GM23338 (cell line): ENCODE results near the gene FN1.

Experiments used
- CREB1 ChIP-seq: fragments of 250-450 bp; sonication (Bioruptor Pico); IDR thresholded peaks from 2 replicates; pipeline ENCODE4 v1.5.0; 2020; ENCODE audit warnings: low read depth, mild to moderate bottlenecking, moderate library complexity
- EZH2 ChIP-seq: fragments of 200-600 bp; sonication (generic); IDR thresholded peaks from one replicate; pipeline ENCODE4 v1.8.0; 2017; ENCODE audit warnings: antibody characterized with exemption, mild to moderate bottlenecking, low read depth; ENCODE audit not compliant: unreplicated experiment
- EZH2phosphoT487 ChIP-seq: fragments of 200-600 bp; sonication (generic); IDR thresholded peaks from one replicate; pipeline ENCODE4 v1.8.1; 2018; ENCODE audit warnings: antibody characterized with exemption; ENCODE audit not compliant: unreplicated experiment
- POLR2AphosphoS5 ChIP-seq: IDR thresholded peaks from 2 replicates; pipeline ENCODE4 v1.6.1; 2016; ENCODE audit warnings: antibody characterized with exemption, low read depth
- ZNF331 ChIP-seq: fragments of 250-450 bp; sonication (Bioruptor Pico); IDR thresholded peaks from 2 replicates; pipeline ENCODE4 v1.5.0; 2020; ENCODE audit warnings: low read depth, mild to moderate bottlenecking, moderate library complexity
- TF ChIP-seq, protein P1 (sequence below), 2 experiments: fragments of 200-600 bp in 1 of 2; sonication (generic) in 1 of 2; conservative IDR thresholded peaks; 2 replicates each; pipeline versions ENCODE4 v1.5.1 to v1.6.1; 2016 to 2017; ENCODE audit warnings: antibody characterized with exemption in 2 of 2, low read depth in 2 of 2, mild to moderate bottlenecking in 2 of 2, moderate library complexity in 1 of 2
- TF ChIP-seq, protein P2 (sequence below): IDR thresholded peaks from one replicate; pipeline ENCODE4 v1.6.1; 2018; ENCODE audit warnings: antibody characterized with exemption; ENCODE audit not compliant: unreplicated experiment

DNA sequence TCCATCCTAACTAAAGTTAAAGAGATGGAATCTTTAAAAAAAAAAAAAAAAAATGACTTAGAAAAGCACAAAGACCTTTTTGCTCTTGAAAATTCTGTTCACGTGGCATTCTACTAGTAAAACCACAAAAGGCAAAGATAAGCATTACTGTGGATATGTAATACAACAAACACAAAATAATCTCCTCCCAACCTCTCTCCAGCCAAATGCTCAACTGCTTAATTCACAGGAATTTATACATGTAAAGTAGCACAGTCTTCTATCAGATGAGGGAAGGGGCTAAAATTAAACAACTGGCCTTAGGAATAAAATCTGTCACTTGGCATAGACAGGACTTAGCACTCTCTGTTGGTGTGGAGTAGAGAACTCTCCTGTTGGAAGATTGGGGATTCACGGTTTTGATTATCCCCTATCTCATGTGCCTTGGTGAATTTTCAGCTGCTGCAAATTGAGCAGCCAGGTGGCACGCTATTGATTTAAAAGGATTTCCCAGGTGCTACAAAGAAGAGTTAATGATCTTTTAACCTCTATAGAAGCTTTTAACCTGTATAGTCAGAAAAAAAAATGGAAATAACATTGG is 66.6 kb downstream of the FN1 start:
- TF ChIP-seq, protein P1, sequence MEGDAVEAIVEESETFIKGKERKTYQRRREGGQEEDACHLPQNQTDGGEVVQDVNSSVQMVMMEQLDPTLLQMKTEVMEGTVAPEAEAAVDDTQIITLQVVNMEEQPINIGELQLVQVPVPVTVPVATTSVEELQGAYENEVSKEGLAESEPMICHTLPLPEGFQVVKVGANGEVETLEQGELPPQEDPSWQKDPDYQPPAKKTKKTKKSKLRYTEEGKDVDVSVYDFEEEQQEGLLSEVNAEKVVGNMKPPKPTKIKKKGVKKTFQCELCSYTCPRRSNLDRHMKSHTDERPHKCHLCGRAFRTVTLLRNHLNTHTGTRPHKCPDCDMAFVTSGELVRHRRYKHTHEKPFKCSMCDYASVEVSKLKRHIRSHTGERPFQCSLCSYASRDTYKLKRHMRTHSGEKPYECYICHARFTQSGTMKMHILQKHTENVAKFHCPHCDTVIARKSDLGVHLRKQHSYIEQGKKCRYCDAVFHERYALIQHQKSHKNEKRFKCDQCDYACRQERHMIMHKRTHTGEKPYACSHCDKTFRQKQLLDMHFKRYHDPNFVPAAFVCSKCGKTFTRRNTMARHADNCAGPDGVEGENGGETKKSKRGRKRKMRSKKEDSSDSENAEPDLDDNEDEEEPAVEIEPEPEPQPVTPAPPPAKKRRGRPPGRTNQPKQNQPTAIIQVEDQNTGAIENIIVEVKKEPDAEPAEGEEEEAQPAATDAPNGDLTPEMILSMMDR (conservative IDR thresholded peaks at IDR 0.05; ENCODE audit: low read depth in 2 of 2), result no peak
- TF ChIP-seq, protein P2, sequence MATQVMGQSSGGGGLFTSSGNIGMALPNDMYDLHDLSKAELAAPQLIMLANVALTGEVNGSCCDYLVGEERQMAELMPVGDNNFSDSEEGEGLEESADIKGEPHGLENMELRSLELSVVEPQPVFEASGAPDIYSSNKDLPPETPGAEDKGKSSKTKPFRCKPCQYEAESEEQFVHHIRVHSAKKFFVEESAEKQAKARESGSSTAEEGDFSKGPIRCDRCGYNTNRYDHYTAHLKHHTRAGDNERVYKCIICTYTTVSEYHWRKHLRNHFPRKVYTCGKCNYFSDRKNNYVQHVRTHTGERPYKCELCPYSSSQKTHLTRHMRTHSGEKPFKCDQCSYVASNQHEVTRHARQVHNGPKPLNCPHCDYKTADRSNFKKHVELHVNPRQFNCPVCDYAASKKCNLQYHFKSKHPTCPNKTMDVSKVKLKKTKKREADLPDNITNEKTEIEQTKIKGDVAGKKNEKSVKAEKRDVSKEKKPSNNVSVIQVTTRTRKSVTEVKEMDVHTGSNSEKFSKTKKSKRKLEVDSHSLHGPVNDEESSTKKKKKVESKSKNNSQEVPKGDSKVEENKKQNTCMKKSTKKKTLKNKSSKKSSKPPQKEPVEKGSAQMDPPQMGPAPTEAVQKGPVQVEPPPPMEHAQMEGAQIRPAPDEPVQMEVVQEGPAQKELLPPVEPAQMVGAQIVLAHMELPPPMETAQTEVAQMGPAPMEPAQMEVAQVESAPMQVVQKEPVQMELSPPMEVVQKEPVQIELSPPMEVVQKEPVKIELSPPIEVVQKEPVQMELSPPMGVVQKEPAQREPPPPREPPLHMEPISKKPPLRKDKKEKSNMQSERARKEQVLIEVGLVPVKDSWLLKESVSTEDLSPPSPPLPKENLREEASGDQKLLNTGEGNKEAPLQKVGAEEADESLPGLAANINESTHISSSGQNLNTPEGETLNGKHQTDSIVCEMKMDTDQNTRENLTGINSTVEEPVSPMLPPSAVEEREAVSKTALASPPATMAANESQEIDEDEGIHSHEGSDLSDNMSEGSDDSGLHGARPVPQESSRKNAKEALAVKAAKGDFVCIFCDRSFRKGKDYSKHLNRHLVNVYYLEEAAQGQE, result no peak
- TF ChIP-seq EZH2, result no peak
- TF ChIP-seq EZH2phosphoT487, result no peak
- TF ChIP-seq CREB1, result no peak
- TF ChIP-seq POLR2AphosphoS5, result no peak
- no peak for TF ChIP-seq ZNF331
